Loucy (cell line): ENCODE results near the gene FAM219B.

Experiments
- H2AFZ ChIP-seq: fragments of 200-600 bp; sonication (generic); 2 replicates; pipeline ENCODE4 v1.6.0; 2016; ENCODE audit warnings: antibody characterized with exemption, mild to moderate bottlenecking, low read length, moderate library complexity
- H3F3A ChIP-seq: fragments of 200-600 bp; 2 replicates; pipeline ENCODE4 v1.6.0; 2016; ENCODE audit warnings: antibody characterized with exemption, low read depth, mild to moderate bottlenecking
- H3K27me3 ChIP-seq: fragments of 200-600 bp; sonication (generic); 2 replicates; pipeline ENCODE4 v1.6.1; 2014; ENCODE audit warnings: low read length, mild to moderate bottlenecking; ENCODE audit not compliant: insufficient read depth, poor library complexity, severe bottlenecking
- H3K36me3 ChIP-seq: fragments of 200-600 bp; sonication (generic); 2 replicates; pipeline ENCODE4 v1.6.1; 2016; ENCODE audit warnings: low read length; ENCODE audit not compliant: insufficient read depth
- H3K4me1 ChIP-seq: fragments of 200-600 bp; sonication (generic); 2 replicates; pipeline ENCODE4 v1.5.1; 2014; ENCODE audit warnings: low read length, mild to moderate bottlenecking; ENCODE audit not compliant: insufficient read depth, poor library complexity, severe bottlenecking
- H3K4me2 ChIP-seq: fragments of 200-600 bp; sonication (generic); 2 replicates; pipeline ENCODE4 v1.6.0; 2014; ENCODE audit warnings: antibody characterized with exemption, low read length, low read depth, mild to moderate bottlenecking; ENCODE audit not compliant: poor library complexity, severe bottlenecking
- H3K4me3 ChIP-seq: fragments of 200-600 bp; sonication (generic); 2 replicates; pipeline ENCODE4 v1.5.1; 2014; ENCODE audit warnings: low read length, mild to moderate bottlenecking, mixed read lengths; ENCODE audit not compliant: poor library complexity, severe bottlenecking
- H3K79me2 ChIP-seq: fragments of 200-600 bp; sonication (generic); 2 replicates; pipeline ENCODE4 v1.6.1; 2014; ENCODE audit warnings: low read length; ENCODE audit not compliant: insufficient read depth
- H3K9ac ChIP-seq: fragments of 200-600 bp; sonication (generic); 2 replicates; pipeline ENCODE4 v1.6.0; 2014; ENCODE audit warnings: mild to moderate bottlenecking, low read depth, low read length, moderate library complexity; ENCODE audit not compliant: poor library complexity, severe bottlenecking
- H3K9me2 ChIP-seq: fragments of 200-600 bp; sonication (generic); replicated peaks from 2 replicates; pipeline ENCODE4 v1.6.1; 2016; ENCODE audit warnings: low read depth, low read length, mixed read lengths
- H3K9me3 ChIP-seq: fragments of 200-600 bp; sonication (generic); 2 replicates; pipeline ENCODE4 v1.6.1; 2014; ENCODE audit warnings: mild to moderate bottlenecking, antibody characterized with exemption, low read length, low read depth; ENCODE audit not compliant: insufficient read depth
- H4K20me1 ChIP-seq: fragments of 200-600 bp; sonication (generic); 2 replicates; pipeline ENCODE4 v1.6.0; 2014; ENCODE audit warnings: antibody characterized with exemption, low read length, mild to moderate bottlenecking; ENCODE audit not compliant: insufficient read depth, poor library complexity, severe bottlenecking
- EZH2phosphoT487 ChIP-seq: fragments of 200-600 bp; IDR thresholded peaks from 2 replicates; pipeline ENCODE4 v1.6.1; 2018; ENCODE audit warnings: antibody characterized with exemption, mild to moderate bottlenecking, moderate library complexity, borderline replicate concordance
- TF ChIP-seq, protein P1 (sequence below): fragments of 200-600 bp; sonication (generic); conservative IDR thresholded peaks from 2 replicates; pipeline ENCODE4 v1.5.1; 2014; ENCODE audit warnings: mild to moderate bottlenecking, antibody characterized with exemption, low read length

The FAM219B gene

DNA sequence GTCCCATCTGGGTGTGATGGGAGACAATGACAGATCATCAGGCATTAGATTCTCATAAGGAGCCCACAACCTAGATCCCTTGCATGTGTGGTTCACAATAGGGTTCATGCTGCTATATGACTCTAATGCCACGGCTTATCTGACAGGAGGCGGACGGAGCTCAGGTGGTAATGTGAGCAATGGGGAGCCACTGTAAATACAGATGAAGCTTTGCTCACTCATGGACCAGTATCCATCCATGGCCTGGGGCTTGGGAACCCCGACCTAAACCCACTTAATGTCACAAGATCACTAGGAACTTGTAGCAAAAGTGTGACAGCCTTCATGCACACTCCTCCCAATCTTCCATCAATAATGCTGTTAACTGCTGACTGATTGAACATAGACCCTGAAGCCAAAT lies 2.0 kb upstream of the FAM219B start:
- no peak overlapping the region for H3K4me2 ChIP-seq
- H3K9me2 ChIP-seq, result no peaks in the 10 kb centered on the region
- no peak overlapping the region for H2AFZ ChIP-seq
- no peaks in the 10 kb centered on the region for H3K27me3 ChIP-seq
- H3K4me3 ChIP-seq, result no peak overlapping the region
- H3K9ac ChIP-seq, result no peak overlapping the region
- TF ChIP-seq, protein P1, sequence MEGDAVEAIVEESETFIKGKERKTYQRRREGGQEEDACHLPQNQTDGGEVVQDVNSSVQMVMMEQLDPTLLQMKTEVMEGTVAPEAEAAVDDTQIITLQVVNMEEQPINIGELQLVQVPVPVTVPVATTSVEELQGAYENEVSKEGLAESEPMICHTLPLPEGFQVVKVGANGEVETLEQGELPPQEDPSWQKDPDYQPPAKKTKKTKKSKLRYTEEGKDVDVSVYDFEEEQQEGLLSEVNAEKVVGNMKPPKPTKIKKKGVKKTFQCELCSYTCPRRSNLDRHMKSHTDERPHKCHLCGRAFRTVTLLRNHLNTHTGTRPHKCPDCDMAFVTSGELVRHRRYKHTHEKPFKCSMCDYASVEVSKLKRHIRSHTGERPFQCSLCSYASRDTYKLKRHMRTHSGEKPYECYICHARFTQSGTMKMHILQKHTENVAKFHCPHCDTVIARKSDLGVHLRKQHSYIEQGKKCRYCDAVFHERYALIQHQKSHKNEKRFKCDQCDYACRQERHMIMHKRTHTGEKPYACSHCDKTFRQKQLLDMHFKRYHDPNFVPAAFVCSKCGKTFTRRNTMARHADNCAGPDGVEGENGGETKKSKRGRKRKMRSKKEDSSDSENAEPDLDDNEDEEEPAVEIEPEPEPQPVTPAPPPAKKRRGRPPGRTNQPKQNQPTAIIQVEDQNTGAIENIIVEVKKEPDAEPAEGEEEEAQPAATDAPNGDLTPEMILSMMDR, result no peak
- no peak for TF ChIP-seq EZH2phosphoT487
- H3K79me2 ChIP-seq, result peaks cover 24% of the 10 kb centered on the region
- H3K4me1 ChIP-seq, result peaks cover 14% of the 10 kb centered on the region
- no peaks in the 10 kb centered on the region; the same call in 1 of the 2 replicates for H3K36me3 ChIP-seq
- H3F3A ChIP-seq, result no peaks in the 10 kb centered on the region
- H4K20me1 ChIP-seq, result no peaks in the 10 kb centered on the region
- H3K9me3 ChIP-seq, result no peaks in the 10 kb centered on the region

DNA sequence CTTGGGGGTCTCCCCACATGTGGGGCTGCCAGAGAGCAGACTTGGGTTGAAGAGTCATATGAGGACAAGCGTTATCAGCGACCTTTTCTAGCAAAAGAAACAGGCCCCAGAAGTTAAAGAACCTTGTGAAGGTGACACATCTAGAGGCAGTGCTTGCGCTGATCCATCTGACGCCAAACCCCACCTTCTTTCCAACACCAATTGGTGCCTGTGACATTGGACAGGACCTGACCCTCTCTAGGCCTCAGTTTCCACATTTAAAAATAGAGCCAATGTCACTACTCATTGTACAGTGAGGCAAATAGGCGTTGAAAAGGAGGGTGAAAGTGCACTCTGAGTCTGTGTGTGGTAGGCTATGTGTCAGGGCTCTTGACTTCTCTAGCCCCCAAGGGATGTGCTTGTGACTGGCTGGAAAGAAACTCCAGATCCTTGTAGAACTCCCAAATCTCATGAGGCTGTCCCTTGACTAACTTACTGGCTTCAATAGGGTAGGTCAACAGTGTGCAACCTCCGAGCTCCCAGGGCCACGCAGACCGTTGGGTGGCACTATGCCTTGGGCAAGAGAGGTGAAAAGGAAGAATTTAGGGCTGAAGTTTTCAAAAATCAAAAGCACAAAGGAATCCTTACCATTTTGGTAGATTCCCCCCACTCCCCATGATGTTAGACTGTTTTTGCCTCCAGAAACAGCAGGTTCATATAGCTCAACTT lies 666 bp upstream of the FAM219B start:
- no peaks in the 10 kb centered on the region for H3K27me3 ChIP-seq
- peaks cover 2% of the 10 kb centered on the region; the same call in 1 of the 2 replicates for H3K36me3 ChIP-seq
- H4K20me1 ChIP-seq, result no peaks in the 10 kb centered on the region
- H3K9me3 ChIP-seq, result no peaks in the 10 kb centered on the region
- peak overlapping the region; percentile 99 for H3K4me3 ChIP-seq
- H3K9ac ChIP-seq, result peak overlapping the region; percentile 90
- TF ChIP-seq, protein P1, result no peak
- no peak for TF ChIP-seq EZH2phosphoT487
- H3F3A ChIP-seq, result no peaks in the 10 kb centered on the region
- H3K4me1 ChIP-seq, result peaks cover 14% of the 10 kb centered on the region
- peak overlapping the region; percentile 100 for H2AFZ ChIP-seq
- peak overlapping the region; percentile 86 for H3K4me2 ChIP-seq
- H3K79me2 ChIP-seq, result peaks cover 24% of the 10 kb centered on the region
- H3K9me2 ChIP-seq, result no peaks in the 10 kb centered on the region

DNA sequence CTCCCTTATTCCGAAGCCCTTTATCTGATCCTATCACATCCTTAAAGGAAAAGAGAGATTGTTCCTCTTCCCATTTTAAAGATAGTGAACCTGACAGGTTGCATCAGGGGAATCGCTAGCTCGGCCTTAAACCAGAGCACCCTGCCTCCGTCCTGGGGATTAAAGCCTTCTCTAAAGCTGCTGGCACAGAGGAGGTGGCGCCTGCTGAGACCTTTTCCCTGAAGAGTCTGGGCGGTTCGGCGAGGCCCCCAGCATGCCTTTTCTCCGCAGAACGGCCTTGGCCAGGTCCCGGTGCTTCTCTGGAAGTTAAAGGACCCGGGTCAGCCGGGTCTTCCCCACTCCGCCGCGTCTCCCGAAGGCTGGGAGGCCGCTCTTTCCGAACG lies 593 bp downstream of the FAM219B start:
- TF ChIP-seq, protein P1, result no peak
- TF ChIP-seq EZH2phosphoT487, result no peak
- H3K9me3 ChIP-seq, result no peaks in the 10 kb centered on the region
- H4K20me1 ChIP-seq, result no peaks in the 10 kb centered on the region
- no peaks in the 10 kb centered on the region for H3F3A ChIP-seq
- H3K36me3 ChIP-seq, result peaks cover 4% of the 10 kb centered on the region; the same call in 1 of the 2 replicates
- H3K27me3 ChIP-seq, result no peaks in the 10 kb centered on the region
- peaks cover 18% of the 10 kb centered on the region for H3K4me1 ChIP-seq
- no peaks in the 10 kb centered on the region for H3K9me2 ChIP-seq
- peaks cover 24% of the 10 kb centered on the region for H3K79me2 ChIP-seq
- H3K4me2 ChIP-seq, result peak overlapping the region; percentile 86
- peak overlapping the region; percentile 99 for H3K4me3 ChIP-seq
- peak overlapping the region; percentile 100 for H2AFZ ChIP-seq
- H3K9ac ChIP-seq, result peak overlapping the region; percentile 90
